ENCODE results near the gene C2orf42.
"Not testable (repeated sequence)": the region's sequence is repeated elsewhere in the genome, so short reads cannot be mapped to it uniquely, and the experiment has no call there.

C2orf42 gene

GRCh38 chr2:70102323-70102905, 88.4 kb downstream of the C2orf42 start:
- not testable (repeated sequence) for DNase-seq

DNA sequence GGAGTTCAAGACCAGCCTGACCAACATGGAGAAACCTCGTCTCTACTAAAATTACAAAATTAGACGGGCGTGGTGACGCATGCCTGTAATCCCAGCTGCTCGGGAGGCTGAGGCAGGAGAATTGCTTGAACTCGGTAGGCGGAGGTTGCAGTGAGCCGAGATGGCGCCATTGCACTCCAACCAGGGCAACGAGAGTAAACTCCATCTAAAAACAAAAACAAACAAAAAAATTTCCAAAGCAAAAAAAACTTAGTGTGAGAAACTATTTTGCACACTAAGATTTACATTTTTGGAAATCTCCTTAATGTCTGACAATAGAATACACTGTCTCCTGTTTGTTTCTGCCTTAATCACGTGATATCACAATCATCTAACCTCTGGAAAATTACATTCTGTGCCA, 89.1 kb downstream of the C2orf42 start:
- DNase-seq, result not testable (repeated sequence)

- DNase-seq, result no peak
Observed at GRCh38 chr2:70101174-70101573, 89.6 kb downstream of the C2orf42 start.
